GM12872 (cell line): ENCODE measurements around the gene PCK2.

Experiments used
- CTCF ChIP-seq: IDR thresholded peaks from 3 replicates; pipeline ENCODE4 v1.5.1; 2011; ENCODE audit warnings: low read depth, mild to moderate bottlenecking, low read length, moderate library complexity; ENCODE audit not compliant: insufficient read depth

The PCK2 gene

GRCh38 chr14:24088095-24088494, 6.0 kb upstream of the PCK2 start:
- TF ChIP-seq CTCF: no peak

DNA sequence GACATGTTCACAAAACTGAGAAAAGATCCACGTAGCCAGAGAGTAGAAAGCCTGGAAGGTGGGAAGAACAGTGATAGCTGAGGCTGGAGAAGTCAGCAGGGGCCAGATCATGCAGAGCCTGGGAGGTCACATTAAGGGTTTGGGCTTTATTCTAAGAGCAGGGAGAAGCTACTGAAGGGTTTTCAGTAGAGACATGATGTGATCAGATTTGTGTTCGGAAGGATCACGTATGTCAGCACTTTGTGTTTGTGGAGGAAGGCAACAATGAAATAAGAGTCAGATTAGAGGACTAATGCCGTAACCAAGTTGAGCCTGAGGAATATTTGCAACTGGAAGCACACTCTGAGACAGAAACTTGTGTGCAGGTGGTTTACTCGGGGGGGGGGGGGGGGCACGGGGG, 4.2 kb upstream of the PCK2 start:
- TF ChIP-seq CTCF: no peak

DNA sequence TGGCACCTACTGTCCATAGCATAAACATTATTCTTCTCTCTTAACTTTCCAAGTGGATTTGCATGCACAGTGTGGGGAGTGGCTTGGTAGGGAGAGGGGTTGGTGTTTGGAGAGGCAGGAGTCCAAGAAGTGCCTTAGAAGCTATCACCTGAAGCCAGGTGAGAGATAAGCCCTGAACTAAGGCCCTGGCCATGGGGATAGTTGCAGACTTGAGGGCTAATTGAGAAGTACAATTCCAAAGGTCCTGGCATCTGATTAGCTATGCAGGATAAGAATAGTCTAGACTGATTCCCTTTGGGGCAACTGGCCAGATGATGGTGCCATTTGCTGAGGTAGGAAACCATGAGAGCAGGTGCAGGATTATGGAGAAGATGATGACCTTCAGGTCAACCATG, 2.0 kb upstream of the PCK2 start:
- no peak for TF ChIP-seq CTCF

GRCh38 chr14:24092505-24093206, 1.5 kb upstream of the PCK2 start:
- no peak for TF ChIP-seq CTCF

DNA sequence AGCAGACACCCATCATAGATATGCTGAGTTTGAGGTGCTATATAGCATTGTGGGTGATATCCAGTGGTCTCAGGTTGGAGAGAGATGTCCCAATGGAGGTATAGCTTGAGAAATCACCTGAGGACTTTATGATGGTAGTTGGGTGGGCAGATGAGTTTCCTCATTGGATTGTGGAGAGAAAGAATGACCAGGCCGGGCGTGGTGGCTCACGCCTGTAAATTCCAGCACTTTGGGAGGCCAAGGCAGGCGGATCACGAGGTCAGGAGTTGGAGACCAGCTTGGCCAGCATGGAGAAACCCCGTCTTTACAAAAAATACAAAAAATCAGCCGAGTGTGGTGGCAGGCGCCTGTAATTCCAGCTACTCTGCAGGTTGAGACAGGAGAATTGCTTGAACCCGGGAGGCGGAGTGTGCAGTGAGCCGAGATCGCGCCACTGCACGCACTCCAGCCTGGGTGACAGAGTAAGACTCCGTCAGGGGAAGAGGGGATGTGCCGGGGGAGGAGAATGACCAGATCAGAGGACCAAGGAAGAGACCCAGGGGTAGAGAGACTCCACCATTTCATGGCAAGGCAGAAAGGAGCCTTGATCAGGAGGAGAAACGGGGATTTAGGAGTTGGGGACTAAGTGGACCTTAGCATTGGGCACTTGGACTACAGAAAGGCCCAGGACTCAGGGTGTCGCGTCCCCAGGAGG, 757 bp upstream of the PCK2 start:
- TF ChIP-seq CTCF: no peak

- TF ChIP-seq CTCF: no peak
Measured at GRCh38 chr14:24094841-24095270, 745 bp downstream of the PCK2 start.

- TF ChIP-seq CTCF: no peak
Measured at GRCh38 chr14:24095271-24096068, 1.4 kb downstream of the PCK2 start.
